Measurements from ENCODE around the gene CAMK2A.

- TF ChIP-seq POLR2AphosphoS5 (IDR thresholded peaks at IDR 0.05; ENCODE audit: low read depth, low read length) (no peak), POLR2A (IDR thresholded peaks at IDR 0.05; ENCODE audit: low read depth, low read length) (no peak)
Measured at GRCh38 chr5:150190987-150191386, 98.6 kb downstream of the CAMK2A start.

All from GM12892 (cell line).